Kidney (tissue), 14 donors: ENCODE measurements around the gene ENTHD1. TPM values are rescaled to one million over a fixed set of nuclear protein-coding genes. Genes with fewer than 3 reads are reported as not detected.

ENCODE experiments used
- DNase-seq, 5 donors: peaks; one replicate each; pipeline ENCODE4 v3.0.0-alpha.2; 2013 to 2020
- FAIRE-seq: peaks from 2 replicates; lab custom pipeline; 2012; peaks lifted over from hg19 to GRCh38; lab: Jason Lieb, UNC
- H3K27ac ChIP-seq, 2 donors: one replicate each; pipeline ENCODE4 v1.7.0; 2013; ENCODE audit warnings: low read depth in 2 of 2, low read length in 2 of 2, inconsistent platforms in 1 of 2
- H3K27me3 ChIP-seq: one replicate; pipeline ENCODE4 v1.7.1; 2013; ENCODE audit warnings: low read length, inconsistent platforms; ENCODE audit not compliant: control insufficient read depth, insufficient read depth
- H3K36me3 ChIP-seq, 3 donors: one replicate each; pipeline versions ENCODE4 v1.7.0 to v1.7.1; 2013; ENCODE audit warnings: low read length in 3 of 3, control low read depth in 1 of 3, inconsistent platforms in 1 of 3; ENCODE audit not compliant: insufficient read depth in 3 of 3, control insufficient read depth in 2 of 3
- H3K4me1 ChIP-seq, 3 donors: one replicate each; pipeline versions ENCODE4 v1.7.0 to v1.7.1; 2013; ENCODE audit warnings: low read length in 3 of 3, inconsistent platforms in 1 of 3, low read depth in 1 of 3; ENCODE audit not compliant: control insufficient read depth in 2 of 3, insufficient read depth in 2 of 3
- H3K4me3 ChIP-seq, 3 donors: one replicate each; pipeline versions ENCODE4 v1.7.0 to v1.8.1; 2013; ENCODE audit warnings: low read length in 3 of 3, control low read depth in 1 of 3, inconsistent platforms in 1 of 3
- H3K9ac ChIP-seq, 3 donors: one replicate each; pipeline versions ENCODE4 v1.7.0 to v1.7.1; 2013; ENCODE audit warnings: low read length in 3 of 3, control low read depth in 1 of 3, inconsistent platforms in 1 of 3
- H3K9me3 ChIP-seq, 3 donors: one replicate each; pipeline versions ENCODE4 v1.7.0 to v1.7.1; 2013; ENCODE audit warnings: low read length in 3 of 3, control low read depth in 1 of 3, inconsistent platforms in 1 of 3; ENCODE audit not compliant: control insufficient read depth in 2 of 3, insufficient read depth in 1 of 3
- intact Hi-C: fragments of 100-400 bp; cut with DNase I; formaldehyde crosslinking; loops from one replicate; pipeline ENCODE4 v1.11.1; 2022
- polyA plus RNA-seq: library from polyadenylated mRNA; stranded (reverse); fragments of 350-450 nt; fragmentation: Illumina TruSeq; extraction: RNeasy Lipid Tissue Mini Kit (QIAGEN cat#74804); gene quantifications from one replicate; pipeline ENCODE4 v1.2.3, GENCODE V29; 2014; ENCODE audit warnings: low read depth, low replicate concordance; ENCODE audit not compliant: insufficient read depth
- total RNA-seq: library from RNA; stranded (reverse); fragmentation: NEBNext Ultra II Directional; extraction: Animal tissue kit (Norgen Biotek cat#: 25700); gene quantifications from one replicate; pipeline ENCODE4 v1.2.1, GENCODE V29; 2021
- TF ChIP-seq, protein P1 (sequence below): IDR thresholded peaks from 3 replicates; pipeline ENCODE4 v1.5.1; 2012; ENCODE audit warnings: mild to moderate bottlenecking, moderate library complexity, borderline replicate concordance; ENCODE audit not compliant: insufficient read depth; ENCODE audit errors: extremely low read depth
- donor health status: control.
- donor health status: control.
- donor health status: control.
- donor health status: control.
- donor health status: control.
- donor health status: DM: yes; HTN: yes; CAD: no.
- donor health status: Normal renal cell carcinoma (clear cell type).

Gene ENTHD1
- total and polyA plus RNA-seq, 2 donors from 2014 or later = not detected

DNA sequence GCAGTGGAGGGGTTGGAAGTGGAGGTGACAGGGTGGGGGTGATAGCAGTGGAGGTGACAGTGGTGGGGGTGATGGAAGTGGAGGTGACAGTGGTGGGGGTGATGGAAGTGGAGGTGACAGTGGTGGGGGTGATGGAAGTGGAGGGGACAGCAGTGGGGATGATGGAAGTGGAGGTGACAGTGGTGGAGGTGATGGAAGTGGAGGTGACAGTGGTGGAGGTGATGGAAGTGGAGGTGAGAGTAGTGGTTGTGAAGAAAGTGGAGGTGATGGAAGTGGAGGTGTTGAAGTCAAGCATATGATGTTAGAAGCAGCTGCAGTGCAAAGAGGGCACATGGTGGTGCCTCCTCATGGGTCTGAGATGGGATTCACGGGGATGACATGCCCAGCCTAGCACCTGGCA, 181.5 kb downstream of the ENTHD1 start:
- Histone ChIP-seq H3K4me1 (no peaks in the 10 kb centered on the region), H3K4me3 (no peak overlapping the region), H3K27ac (no peak overlapping the region), H3K36me3 (no peaks in the 10 kb centered on the region), H3K27me3 (no peaks in the 10 kb centered on the region), H3K9me3 (no peaks in the 10 kb centered on the region), H3K9ac (no peak overlapping the region)
- FAIRE-seq (no peak), DNase-seq (no peak)
- TF ChIP-seq, protein P1, sequence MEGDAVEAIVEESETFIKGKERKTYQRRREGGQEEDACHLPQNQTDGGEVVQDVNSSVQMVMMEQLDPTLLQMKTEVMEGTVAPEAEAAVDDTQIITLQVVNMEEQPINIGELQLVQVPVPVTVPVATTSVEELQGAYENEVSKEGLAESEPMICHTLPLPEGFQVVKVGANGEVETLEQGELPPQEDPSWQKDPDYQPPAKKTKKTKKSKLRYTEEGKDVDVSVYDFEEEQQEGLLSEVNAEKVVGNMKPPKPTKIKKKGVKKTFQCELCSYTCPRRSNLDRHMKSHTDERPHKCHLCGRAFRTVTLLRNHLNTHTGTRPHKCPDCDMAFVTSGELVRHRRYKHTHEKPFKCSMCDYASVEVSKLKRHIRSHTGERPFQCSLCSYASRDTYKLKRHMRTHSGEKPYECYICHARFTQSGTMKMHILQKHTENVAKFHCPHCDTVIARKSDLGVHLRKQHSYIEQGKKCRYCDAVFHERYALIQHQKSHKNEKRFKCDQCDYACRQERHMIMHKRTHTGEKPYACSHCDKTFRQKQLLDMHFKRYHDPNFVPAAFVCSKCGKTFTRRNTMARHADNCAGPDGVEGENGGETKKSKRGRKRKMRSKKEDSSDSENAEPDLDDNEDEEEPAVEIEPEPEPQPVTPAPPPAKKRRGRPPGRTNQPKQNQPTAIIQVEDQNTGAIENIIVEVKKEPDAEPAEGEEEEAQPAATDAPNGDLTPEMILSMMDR = no peak
- intact Hi-C loops = no loop called here

DNA sequence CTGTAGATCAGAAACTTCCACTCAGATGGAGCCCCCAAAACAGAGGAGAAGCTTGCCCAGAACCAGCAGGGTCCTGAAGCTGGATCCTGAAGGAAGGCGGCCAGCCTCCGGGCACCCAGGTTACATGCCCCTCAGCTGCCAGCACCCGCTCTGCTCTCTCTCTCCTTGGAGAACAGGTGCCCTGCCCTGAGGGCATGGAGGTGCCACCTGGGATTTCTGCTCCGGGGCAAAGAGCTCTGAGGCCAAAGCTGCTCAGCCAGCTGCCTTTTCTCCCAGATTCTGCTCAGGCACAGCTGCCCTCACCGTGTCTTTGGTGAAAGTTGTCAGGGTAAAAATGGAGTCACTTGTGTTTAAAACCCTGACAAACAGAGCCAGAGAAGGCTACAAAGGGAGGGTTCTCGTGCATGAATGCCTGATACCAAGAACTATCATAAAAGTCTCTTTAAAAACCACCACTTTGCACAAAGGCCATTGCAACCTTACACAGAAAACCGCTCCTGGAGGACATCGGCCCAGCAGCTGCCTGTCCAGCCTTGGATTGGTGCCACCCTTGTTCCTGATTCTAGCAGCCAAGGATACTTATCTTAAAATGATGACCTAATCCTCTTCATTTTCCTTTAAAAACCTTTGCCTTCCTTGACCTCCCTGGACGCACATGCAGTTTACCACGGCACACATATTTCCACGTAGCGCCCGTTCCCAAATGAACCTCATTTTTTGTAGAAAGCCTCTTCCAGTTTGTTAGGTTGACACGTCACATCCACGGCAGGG, 183.0 kb downstream of the ENTHD1 start:
- Histone ChIP-seq H3K27me3 (no peaks in the 10 kb centered on the region), H3K4me1 (no peaks in the 10 kb centered on the region), H3K9me3 (no peaks in the 10 kb centered on the region), H3K36me3 (no peaks in the 10 kb centered on the region), H3K9ac (no peak overlapping the region), H3K27ac (no peak overlapping the region), H3K4me3 (no peak overlapping the region)
- intact Hi-C loops = no loop called here
- FAIRE-seq (no peak), DNase-seq (no peak)
- TF ChIP-seq, protein P1 = no peak

DNA sequence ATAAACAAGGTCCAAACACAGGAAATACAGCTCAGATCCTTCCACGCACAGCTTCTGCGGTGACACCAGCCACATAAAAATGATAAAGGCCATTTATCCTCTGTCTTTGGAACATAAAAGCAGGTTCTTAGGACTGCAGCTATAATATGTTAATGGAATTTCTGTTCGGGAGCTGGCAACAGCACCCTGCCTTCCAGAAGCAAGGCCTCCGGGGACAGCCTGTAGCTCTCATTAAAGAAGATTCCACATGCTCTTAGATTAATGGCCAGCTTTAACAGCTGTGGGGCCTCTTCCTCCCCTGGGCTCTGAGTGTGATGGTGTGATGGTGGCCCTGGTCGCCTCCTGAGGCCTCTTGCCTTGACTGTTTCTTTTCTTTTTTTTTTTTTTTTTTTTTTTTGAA, 185.7 kb downstream of the ENTHD1 start:
- Histone ChIP-seq H3K27me3 (no peaks in the 10 kb centered on the region), H3K27ac (no peak overlapping the region), H3K4me1 (no peaks in the 10 kb centered on the region), H3K9ac (no peak overlapping the region), H3K36me3 (no peaks in the 10 kb centered on the region), H3K9me3 (no peaks in the 10 kb centered on the region), H3K4me3 (no peak overlapping the region)
- no peak for FAIRE-seq
- peak in 1 of 5 donors; percentile 51 for DNase-seq
- intact Hi-C loops = no loop called here
- TF ChIP-seq, protein P1 = no peak

DNA sequence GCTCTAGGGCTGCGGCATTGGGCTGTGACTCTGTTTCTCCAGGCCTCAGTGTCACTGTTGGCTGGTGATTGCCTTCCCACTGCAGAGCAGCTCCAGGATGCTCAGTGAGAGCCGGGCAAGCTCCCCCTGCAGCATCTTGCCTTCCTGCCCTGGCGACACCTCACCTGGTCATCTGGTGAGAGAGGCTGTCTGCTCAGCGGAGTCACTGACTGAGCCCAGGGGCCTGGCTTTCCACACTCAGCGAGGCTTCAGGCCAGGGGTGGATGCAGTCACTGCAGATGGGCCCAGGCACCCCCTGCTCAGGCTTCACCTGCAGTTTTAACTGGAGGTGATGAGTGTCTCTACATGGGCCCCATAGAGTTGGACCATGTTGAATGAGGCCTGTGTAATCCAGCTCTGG, 186.2 kb downstream of the ENTHD1 start:
- FAIRE-seq (no peak), DNase-seq (no peak)
- no peaks in the 10 kb centered on the region for H3K27me3 ChIP-seq
- TF ChIP-seq, protein P1 = no peak
- H3K4me3 ChIP-seq = no peak overlapping the region
- no peaks in the 10 kb centered on the region for H3K9me3 ChIP-seq
- H3K36me3 ChIP-seq = no peaks in the 10 kb centered on the region
- no peak overlapping the region for H3K27ac ChIP-seq
- intact Hi-C loops = no loop called here
- no peak overlapping the region for H3K9ac ChIP-seq
- no peaks in the 10 kb centered on the region for H3K4me1 ChIP-seq
